ENCODE results near the gene SALL4. TPM values are rescaled to one million over a fixed set of nuclear protein-coding genes. Genes with fewer than 3 reads are reported as not detected.

The SALL4 gene
- 0.59 and 1.5 TPM in 2 replicates for total RNA-seq

GRCh38 chr20:51802170-51802751 is at the start of gene SALL4:
Gene SALL4, minus strand, starts transcription at chr20:51802521. Its CDS starts 113 bp downstream, at chr20:51802408.

DNA sequence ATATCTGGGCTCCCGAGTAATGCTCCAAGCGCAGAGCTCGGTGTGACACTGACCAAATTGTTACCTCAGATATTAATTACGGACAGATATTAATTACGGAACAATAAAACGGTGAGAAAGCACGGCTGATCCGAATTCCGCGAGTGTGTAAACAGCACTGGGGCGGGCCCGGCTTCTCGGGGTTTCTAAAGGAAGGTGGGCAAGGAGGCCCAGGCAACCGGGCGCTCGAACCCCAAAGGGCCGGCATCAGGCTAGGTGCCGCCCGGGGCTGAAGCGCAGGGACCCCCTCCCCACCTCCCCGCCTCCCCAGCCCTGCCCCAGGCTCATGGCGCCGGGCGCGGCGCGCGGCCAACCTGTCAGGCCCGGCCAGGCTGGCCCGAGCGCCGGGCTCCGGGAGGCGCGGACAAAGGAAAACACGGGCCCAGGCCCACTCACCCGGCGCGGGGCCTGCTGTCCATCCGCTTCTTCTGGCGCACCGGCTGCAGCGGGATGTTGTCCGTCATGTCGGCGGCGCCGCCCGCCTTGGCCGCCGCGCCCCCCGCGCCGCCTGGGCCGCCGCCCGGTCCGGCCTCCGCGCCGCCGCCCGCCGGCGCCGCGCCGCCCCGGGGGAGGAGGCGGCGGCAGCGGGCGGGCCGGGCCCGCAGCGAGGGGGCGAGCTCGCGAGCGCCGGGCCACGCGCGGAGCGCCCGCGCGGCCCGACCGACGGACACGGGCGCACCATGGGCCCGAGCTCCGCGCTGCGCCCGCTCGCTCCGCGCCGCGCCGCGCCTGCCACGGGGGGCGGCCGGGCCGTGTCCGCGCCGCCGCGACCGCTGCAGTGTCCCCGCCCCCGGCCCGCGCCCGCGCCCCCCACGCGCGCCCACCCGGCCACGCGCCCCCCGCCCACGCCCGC is 34.2 kb downstream of the SALL4 start, which contains the start of gene ATP9A:
Gene ATP9A, minus strand, starts transcription at position 524 of the 892 bp plus-strand sequence. Its CDS starts 21 bp downstream, at position 503.

Other genes starting within 250 kb of the SALL4 start
- gene ATP9A, start 34.1 kb downstream of the SALL4 start, total RNA-seq = 30.1 and 31.1 TPM in 2 replicates

Data from subcutaneous preadipocyte (primary cell).